Measurements from ENCODE around the gene RTKN. TPM values are rescaled to one million over a fixed set of nuclear protein-coding genes. Genes with fewer than 3 reads are reported as not detected.

The RTKN gene
- total and polyA plus RNA-seq, 2 of the 13 experiments (the other 11 are each of a cell fraction or from before 2014, with no cell fraction given), result 159 to 166 TPM

- TF ChIP-seq ZNF275 (CRISPR knock-in tag; IDR thresholded peaks at IDR 0.05; ENCODE audit: borderline replicate concordance) (peak; percentile 77; the same call in 1 of the 2 replicates), ZFYVE20 (CRISPR knock-in tag; IDR thresholded peaks at IDR 0.05; ENCODE audit: borderline replicate concordance, low read depth) (0 out of 2 replicates have a peak, but pooled peaks have one; percentile 78), MTA3 (CRISPR knock-in tag; IDR thresholded peaks at IDR 0.05) (no peak), ZNF543 (CRISPR knock-in tag; IDR thresholded peaks at IDR 0.05) (peak; percentile 96; the same call in 1 of the 2 replicates), MZF1 (CRISPR knock-in tag; IDR thresholded peaks at IDR 0.05; ENCODE audit: borderline replicate concordance) (no peak; the same call in 1 of the 2 replicates), ZUFSP (CRISPR knock-in tag; IDR thresholded peaks at IDR 0.05; ENCODE audit: borderline replicate concordance) (no peak), ZNF3 (CRISPR knock-in tag; IDR thresholded peaks at IDR 0.05) (0 out of 2 replicates have a peak, but pooled peaks have one; percentile 5), ZNF333 (CRISPR knock-in tag; IDR thresholded peaks at IDR 0.05; ENCODE audit: borderline replicate concordance) (peak; percentile 22), ZNF18 (CRISPR knock-in tag; IDR thresholded peaks at IDR 0.05; ENCODE audit: insufficient replicate concordance) (no peak), LCORL (IDR thresholded peaks at IDR 0.05) (no peak), LCORL (CRISPR knock-in tag; IDR thresholded peaks at IDR 0.05) (no peak), ZNF256 (CRISPR knock-in tag; conservative IDR thresholded peaks at IDR 0.05) (peak; percentile 75; the same call in 1 of the 2 replicates), ZNF709 (CRISPR knock-in tag; IDR thresholded peaks at IDR 0.05) (peak; percentile 11; the same call in 1 of the 2 replicates), SIN3B (IDR thresholded peaks at IDR 0.05; ENCODE audit: low read length) (no peak; the same call in 1 of the 2 replicates), ZNF652 (CRISPR knock-in tag; IDR thresholded peaks at IDR 0.05; ENCODE audit: borderline replicate concordance, low read depth) (no peak), SIX1 (CRISPR knock-in tag; IDR thresholded peaks at IDR 0.05; ENCODE audit: borderline replicate concordance) (no peak), JARID2 (CRISPR knock-in tag; IDR thresholded peaks at IDR 0.05; ENCODE audit: insufficient replicate concordance) (no peak), MAZ (IDR thresholded peaks at IDR 0.05; ENCODE audit: borderline replicate concordance, low read depth, low read length) (no peak), MAZ (CRISPR knock-in tag; IDR thresholded peaks at IDR 0.05; ENCODE audit: low read depth) (no peak), HIC2 (CRISPR knock-in tag; IDR thresholded peaks at IDR 0.05; ENCODE audit: low read depth) (no peak; the same call in none of the 2 replicates), ZNF577 (CRISPR knock-in tag; IDR thresholded peaks at IDR 0.05; ENCODE audit: borderline replicate concordance, low read depth) (peak; percentile 17; the same call in 1 of the 2 replicates), NPAS2 (CRISPR knock-in tag; IDR thresholded peaks at IDR 0.05; ENCODE audit: borderline replicate concordance) (no peak), ZNF496 (CRISPR knock-in tag; IDR thresholded peaks at IDR 0.05; ENCODE audit: insufficient replicate concordance) (no peak)
These were observed 40.4 kb upstream of the RTKN start (continued) for GRCh38 chr2:74481961-74482800.
